NCI-H1417 treated with DMSO at 0.1 percent for 48 hours (cell line): Measurements from ENCODE around the gene SH3PXD2A.
A peak's percentile ranks its signal among the peaks of the same experiment; 100 is the strongest.

ENCODE experiments used
- DNase-seq: peaks from one replicate; lab custom pipeline; 2025; lab: John Stamatoyannopoulos, UW

Gene SH3PXD2A, protein sequence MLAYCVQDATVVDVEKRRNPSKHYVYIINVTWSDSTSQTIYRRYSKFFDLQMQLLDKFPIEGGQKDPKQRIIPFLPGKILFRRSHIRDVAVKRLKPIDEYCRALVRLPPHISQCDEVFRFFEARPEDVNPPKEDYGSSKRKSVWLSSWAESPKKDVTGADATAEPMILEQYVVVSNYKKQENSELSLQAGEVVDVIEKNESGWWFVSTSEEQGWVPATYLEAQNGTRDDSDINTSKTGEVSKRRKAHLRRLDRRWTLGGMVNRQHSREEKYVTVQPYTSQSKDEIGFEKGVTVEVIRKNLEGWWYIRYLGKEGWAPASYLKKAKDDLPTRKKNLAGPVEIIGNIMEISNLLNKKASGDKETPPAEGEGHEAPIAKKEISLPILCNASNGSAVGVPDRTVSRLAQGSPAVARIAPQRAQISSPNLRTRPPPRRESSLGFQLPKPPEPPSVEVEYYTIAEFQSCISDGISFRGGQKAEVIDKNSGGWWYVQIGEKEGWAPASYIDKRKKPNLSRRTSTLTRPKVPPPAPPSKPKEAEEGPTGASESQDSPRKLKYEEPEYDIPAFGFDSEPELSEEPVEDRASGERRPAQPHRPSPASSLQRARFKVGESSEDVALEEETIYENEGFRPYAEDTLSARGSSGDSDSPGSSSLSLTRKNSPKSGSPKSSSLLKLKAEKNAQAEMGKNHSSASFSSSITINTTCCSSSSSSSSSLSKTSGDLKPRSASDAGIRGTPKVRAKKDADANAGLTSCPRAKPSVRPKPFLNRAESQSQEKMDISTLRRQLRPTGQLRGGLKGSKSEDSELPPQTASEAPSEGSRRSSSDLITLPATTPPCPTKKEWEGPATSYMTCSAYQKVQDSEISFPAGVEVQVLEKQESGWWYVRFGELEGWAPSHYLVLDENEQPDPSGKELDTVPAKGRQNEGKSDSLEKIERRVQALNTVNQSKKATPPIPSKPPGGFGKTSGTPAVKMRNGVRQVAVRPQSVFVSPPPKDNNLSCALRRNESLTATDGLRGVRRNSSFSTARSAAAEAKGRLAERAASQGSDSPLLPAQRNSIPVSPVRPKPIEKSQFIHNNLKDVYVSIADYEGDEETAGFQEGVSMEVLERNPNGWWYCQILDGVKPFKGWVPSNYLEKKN

DNA sequence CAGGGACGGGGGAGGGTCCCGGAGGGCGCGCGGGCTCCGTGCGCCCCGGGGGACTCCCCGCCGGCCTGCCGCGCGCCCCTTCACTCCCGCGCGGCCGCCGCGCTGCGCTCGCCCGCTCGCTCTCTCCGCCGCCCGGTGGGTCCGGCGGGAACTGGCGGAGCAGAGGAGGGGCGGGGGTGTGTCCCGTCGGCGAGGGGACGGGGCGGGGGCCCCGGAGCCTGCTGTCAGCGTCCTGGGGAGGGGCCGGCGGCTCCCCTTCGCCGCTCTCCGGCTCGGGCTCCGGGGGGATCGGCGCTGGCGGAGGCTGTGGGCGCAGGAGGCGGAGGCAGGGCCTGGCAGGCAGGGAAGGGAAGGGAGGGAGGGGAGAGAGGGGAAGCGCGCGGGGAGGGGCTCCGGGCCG is at the start of gene SH3PXD2A:
TSS of gene SH3PXD2A (minus strand) at position 153 of the 400 bp plus-strand sequence. CDS start 310 bp downstream, outside the sequence.
- no peak for DNase-seq

DNA sequence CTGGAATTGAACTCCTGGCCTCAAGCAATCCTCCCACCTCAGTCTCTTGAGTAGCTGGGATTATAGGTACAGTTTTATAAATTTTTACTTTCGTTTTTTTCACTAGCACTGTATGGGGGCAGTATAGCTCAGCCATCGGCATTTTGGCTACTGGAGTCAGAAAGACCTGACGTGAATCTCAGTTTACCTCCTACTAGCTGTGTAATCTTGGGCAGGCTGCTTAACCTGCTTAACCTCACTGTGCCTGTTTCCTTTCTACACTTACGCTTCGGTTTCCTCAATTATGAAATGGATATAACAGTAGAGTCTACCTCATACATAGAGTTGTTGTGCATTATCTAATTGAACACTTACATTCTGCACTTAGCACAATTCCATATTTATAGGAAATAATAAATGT is 45.9 kb upstream of the SH3PXD2A start:
- no peak for DNase-seq

DNA sequence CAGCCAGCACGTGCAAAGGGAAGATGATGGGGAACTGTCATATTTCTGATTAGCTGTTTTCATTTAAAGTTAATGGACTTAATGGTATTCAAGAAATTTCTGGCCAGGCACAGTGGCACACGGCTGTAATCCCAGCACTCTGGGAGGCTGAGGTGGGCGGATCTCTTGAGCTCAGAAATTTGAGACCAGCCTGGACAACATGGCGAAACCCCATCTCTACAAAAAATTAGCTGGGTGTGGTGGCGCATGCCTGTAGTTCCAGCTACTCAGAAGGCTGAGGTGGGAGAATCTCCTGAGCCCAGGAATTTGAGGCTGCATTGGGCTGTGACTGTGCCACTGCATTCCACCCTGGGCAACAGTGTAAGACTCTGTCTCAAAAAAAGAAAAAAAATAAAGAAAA is 43.9 kb upstream of the SH3PXD2A start:
- no peak for DNase-seq

DNA sequence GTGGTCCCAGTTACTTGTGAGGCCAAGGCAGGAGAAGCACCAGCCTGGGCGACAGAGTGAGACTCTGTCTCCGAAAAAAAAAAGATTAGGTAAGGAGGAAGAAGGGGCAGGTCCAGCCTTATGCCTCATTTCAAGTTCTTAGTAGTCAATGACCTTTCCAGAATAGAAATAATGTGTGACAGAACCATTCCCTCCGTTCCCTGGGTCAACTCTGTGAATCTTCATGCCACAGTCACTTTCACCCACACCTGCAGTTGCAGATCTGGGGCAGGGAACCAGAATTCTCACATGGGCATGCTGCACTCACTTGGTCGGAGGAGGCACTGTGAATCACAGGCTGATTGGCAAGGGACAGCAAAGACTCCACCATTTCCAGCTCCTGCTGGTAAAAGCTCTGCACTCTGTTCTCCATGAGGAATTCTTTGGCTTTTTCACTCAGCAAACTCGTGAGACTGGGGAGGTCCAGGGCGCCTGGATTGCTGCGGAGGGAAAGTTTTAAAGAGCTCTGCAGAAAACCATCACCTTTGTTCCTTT is 41.9 kb upstream of the SH3PXD2A start:
- no peak for DNase-seq

DNA sequence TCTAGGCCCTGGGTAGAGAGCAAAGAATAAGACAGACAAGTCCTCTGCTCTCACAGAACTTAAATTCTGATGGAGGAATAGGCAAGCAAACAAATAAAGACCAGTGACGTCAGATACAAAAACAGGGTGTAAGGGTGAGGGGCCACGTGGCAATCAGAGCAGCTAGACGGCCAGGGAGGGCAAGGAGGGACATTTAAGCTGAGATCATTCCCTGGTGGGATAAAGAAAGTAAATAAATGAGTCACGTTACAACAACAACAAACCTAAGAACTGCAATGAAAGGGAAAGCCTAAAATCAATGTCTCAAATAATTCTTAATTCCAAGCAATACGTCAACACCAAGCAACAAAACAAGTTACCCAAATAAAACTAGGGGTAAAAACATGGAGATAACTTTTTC is 40.8 kb upstream of the SH3PXD2A start:
- DNase-seq, result no peak

DNA sequence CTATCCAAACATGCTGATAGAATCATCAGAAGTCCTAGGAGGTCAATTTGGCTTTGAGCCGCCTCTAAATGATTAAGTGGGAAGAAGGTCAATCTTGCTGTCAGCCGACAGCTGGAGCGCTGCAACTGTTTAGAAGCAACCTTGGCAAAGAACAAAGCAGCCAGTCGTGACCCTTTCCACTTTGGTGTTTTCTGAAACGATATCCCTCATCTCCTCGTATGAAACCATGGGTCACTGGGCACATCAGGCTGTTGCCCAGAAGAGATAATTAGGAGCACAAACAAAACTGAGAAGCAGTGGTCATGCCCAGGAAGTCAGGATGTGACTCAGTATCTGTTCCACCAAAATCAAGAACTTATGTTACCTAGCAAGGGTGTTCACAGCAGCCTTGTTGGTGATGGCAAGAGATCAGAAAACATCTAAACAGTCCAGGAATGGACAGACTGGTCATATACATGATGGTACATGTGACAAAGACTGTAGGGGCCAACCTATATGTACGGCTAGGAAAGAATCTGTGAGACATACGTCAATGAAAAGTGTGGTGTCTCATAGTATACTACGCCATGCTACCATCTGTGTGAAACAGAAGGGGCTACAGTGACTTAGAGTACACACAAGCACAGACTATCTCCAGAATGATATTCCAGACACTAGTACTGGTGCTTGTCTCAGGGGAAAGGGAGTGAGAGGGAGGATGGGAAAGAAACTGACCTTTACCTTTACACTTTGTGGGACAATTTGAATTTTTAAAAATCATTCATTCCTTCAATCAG is 40.2 kb upstream of the SH3PXD2A start:
- no peak for DNase-seq

DNA sequence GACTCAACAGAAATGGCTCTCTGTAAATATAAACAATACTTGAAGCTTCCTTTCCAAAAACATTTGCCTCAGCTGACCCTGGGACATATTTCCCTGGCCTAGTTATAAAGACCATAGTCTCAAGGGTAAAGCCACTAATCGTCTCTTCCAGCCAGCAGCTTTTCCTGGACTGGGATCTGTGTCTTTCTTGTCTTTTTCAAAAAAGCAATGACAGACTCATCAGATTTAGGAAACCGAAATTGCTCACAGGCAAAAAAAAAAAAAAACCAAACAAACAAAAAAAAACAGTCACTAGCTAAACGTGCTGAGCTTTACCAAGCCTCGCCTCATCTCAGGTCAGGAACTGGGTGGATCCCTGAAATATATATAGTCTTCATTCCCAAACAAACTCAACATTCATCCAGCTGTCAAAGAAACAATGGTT is 39.1 kb upstream of the SH3PXD2A start:
- DNase-seq, result no peak

DNA sequence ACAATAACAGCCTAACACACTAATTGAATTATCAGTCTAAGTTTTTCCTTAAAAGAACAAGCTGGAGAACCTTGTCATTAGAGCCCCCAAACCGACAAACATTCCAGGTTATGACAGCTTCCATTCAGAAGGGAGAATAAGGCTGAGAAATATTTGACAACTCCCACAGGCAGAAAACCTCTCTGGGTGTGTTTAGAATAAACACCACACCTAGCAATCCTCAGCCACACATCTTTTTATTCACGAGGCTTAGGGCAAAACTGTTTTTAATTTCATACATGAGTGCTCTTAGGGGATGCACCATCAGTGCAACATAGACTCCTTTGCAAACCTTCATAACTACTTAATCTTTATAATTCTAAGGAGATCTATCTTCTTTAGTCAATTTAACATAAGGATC is 38.4 kb upstream of the SH3PXD2A start:
- no peak for DNase-seq

DNA sequence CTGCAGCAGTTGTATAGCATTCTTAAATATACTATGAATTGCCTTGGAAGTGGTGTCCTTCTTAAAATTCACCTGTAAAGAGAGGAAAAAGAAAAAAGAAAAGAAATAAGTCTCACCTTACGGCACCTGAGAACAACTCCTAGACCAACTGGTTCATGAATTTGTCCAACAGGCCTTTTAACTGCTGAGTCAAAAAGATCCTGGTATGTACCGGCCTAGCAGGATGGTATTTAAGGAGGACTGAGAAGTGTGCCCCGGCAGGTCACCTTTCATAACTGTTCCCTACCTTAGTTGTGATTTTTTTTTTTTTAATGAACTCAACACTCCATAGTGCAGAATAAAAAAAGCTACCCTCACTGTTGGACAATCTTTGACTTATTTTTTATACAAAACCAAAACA is 36.8 kb upstream of the SH3PXD2A start:
- no peak for DNase-seq

DNA sequence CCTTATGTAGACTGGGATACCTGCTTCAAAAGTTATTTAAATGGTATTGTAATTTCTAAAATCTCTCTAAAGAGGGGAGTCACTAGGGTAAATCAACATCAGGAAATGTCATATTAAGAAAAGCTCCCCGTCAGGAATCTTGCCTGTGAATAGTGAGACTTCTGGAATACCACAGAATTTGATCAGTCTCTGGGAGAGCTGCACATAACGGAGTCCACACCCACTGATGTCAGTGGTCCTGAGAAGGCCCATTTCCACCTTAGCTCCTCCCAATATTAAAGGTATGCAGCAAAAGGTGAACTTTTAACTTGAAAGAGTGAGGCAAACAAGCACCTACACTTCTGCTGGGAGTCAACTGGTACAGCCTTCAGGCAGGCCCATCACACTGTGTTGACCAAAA is 35.3 kb upstream of the SH3PXD2A start:
- DNase-seq, result no peak

DNA sequence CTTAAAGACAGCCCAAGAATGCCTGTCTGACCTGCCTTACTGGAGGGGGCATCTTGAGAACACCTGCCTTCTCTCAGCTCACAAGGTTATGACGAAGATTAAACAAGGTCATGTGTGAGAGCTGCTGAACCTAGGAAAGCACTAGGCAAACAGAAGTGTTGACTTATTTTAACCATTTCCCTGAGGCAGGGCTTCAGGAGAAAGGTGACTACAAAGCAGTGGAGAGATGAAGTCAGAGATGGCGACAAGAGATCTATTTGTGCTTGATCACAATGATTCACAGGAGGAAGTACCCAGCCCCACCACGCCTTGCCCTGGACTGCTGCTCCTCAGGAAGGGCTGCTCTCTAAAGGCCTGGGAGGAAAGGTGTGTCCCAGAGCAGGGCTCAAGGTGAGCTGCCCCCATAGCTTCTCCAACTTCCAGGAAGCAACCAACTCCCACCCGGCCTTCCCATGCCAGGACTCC is 34.9 kb upstream of the SH3PXD2A start:
- no peak for DNase-seq

DNA sequence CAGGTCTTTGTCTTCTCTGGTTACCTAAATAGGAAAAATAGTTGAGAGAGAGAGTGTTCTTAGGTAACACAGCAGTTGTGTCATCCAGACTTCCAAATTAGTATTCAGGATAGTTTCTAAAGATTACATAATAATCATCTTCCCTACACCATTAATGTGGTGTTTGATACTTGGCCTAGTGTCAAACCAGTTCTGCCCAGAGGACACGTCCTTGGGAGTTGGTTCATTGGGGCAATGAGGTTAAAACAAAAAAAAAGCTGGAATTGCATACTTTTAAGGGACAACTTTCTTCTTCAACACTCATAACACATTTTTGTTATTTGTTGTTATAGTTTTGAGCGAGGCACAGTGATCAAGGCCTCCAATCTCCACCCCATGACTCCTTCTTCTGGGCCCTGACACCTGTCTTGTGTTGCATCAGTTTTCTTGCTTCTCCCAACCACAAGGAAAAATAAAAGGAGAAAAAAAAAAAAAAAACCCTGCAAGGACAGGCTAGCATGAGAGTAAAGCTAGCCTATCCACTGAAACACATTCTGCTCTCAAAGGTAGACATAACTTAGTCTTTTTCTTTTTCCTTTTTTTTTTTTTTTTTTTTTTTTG is 33.8 kb upstream of the SH3PXD2A start:
- DNase-seq, result no peak

DNA sequence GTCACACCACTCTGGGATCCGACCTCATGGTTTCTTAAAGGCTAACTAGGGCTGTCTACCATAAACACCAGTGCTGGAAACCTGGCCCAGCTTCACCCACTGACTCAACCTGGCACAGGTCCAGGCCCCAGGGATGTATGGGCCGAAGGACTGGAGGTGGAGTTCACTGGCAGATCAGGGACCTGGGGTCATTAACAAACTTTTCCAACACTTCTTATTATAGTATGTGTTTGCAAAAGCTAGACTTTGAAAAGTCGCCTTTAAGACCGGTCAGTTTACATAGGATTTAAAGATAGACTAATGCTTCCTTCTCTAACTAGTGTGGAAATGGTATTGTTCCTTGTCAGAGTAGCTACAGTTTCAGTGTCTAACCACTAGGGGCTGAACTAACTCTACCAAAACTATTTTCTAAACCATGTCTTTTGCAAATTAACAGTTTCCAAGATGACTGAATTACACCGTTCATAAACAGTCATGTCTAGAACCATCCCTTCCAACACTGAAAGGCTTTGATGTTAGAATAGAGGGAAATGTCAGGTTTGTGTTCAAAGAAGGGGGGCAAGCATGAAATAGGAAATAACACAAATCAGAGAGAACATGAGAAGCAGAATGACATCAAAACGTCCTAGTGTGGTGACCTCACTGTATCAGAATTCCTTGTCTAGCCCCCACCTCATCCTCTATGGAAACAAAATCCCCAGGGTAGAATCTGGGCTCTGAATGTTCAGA is 32.9 kb upstream of the SH3PXD2A start:
- DNase-seq, result no peak

DNA sequence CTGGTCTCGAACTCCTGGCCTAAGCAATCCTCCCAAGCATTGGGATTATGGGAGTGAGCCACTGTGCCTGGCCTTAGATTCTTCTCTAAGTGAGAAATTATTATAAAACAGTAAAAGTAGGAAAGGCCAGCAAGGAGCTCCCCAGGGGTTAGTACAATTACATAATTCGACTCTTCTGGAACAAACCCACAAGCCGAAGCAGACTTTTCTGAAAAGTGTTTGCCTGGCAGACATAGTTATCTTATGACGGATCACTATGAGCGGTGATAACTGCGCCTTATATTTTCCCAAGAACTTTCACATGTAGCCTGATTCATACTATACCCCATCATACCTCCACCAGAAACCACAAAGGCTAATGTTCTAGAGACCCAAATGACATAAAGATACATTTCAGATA is 30.2 kb upstream of the SH3PXD2A start:
- no peak for DNase-seq

DNA sequence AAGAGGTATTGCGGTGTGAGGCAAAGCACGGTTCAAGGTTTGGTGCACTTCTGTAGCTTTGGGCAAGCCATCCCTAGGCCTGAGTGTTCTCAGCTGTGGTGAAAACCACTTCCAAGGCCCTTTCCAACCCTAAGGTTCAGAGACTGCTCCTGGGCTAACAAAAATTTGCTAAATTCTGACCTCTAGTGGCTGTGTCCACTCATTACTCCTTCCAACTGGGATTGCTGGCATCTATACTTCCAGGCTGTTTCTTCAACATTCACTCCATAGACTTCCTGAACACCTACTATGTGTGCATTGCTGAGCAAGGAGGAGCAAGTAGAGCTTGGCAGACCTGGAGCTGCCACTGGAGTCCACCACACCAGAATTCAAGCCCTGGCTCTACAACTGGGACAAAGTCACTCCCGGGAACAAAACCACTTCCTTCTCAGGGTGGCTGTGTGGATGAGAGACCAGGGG is 29.3 kb upstream of the SH3PXD2A start:
- peak; percentile 26 for DNase-seq

DNA sequence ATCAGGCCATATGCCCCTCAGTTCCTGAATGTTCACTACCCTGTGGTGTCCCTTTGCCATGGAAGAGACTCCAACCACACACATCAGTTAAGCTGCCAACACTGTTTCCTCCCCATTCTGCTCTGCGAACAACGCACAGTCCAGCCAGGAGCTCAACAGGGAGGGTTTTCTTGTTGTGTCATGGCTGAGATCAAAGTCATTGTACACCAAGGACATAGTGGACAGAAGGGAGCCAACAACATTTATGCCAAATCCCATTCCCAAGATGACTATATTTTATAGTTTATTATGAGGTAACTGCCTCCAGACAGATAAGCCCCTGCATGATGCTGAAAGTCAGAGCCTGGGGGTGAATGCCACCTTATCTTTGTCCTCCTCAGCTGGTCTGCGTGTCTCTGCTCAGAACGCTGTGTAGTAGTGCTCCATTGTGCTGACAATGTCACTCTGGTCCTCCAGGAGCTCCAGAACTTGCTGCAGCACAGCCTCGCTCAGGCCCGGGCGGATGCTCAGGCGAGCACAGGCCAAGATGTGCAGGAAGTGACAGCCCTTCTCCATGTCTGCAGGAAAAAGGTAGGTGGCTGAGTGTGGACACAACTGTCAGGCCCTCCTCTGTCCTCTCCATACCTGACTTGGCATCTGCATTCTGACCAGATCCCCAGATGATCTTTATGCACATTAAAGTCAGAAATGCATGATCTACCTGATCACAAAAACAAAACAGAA is 27.1 kb upstream of the SH3PXD2A start:
- no peak for DNase-seq

DNA sequence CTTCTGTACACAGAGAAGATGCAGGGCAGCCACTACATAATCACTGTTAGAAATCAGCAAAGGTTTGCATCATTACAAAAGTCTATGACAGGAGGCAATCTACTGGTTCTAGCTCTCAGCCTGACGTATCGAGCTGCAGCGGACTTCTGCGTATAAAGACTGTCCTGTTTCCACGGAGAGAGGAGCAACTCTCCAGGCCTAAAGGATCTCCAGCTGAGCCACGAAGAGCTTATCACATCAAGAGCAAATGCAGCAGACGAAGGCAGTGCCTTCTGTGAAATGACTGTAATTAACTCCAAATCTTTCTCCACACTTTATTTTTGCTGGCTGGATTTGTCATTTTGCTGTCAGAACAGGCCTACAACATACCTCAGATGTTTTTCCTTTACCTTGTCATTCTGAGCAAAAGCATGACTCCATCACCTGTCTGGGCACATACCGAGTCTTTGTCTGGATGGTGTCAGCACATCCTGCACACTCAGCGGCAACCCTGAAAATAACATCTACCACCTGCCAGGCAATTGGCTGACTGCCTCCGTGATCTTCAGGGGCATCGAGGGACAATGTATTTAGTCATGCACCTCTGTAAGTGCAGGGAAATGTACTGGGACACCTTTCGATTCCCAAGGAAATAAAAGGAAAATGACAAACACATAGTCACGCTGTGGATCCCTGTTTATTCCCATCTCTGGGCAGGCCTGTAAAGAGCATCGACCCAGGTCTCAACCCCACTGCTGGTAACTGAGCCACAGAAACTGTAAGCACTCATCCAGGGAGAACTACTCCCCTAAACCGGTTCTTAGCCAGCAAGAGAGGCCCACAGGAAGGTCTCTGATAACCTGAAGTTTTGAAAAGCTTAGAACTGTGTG is 26.3 kb upstream of the SH3PXD2A start:
- DNase-seq, result no peak

DNA sequence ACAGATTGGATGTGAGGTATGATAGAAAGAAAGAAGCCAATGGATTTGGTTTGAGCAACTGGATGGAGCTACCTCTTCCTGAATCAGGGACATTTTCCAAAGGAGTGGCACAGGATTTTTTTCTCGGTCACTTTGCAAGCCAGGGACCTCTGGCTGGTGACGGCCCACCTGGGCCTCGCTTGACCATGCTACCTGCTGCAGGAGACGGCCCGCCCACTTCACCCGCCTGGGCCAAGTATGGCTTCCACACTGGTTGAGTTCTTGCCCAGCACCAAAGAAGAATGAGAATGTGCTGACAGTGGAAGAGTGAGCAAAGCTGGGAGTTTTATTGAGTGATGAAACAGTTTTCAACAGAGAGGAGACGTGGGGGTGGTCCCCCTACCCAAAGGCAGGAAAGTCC is 24.5 kb upstream of the SH3PXD2A start:
- no peak for DNase-seq

DNA sequence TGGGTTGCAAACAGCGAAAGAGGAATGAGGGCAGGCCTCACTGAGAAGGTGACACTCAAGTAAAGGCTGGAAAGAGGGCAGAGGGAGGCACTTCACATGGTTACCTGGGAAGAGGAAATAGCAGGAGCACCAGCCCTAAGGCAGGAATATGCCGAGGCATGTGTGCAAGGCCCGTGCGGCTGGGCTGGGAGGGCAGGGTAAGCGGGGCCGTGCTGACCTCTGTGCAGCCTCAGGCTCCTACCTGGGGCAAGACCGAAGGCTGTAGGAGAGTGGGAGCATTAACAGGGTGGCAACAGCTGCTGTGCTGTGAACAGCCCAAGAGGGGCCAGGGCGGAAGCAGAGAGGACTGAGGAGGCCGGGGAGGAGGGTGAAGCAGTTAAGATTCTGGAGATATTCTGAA is 24.0 kb upstream of the SH3PXD2A start:
- DNase-seq, result no peak
